HEK293 (cell line): Measurements from ENCODE around the gene PDZD8.

Source experiments
- ELK4 ChIP-seq: IDR thresholded peaks from 2 replicates; pipeline ENCODE4 v1.6.1; 2011; ENCODE audit warnings: mild to moderate bottlenecking, low read depth, low read length, borderline replicate concordance
- GLIS1 ChIP-seq: fragments of 450-650 bp; formaldehyde crosslinking; IDR thresholded peaks from 2 replicates; pipeline ENCODE4 v1.5.1; 2016; ENCODE audit warnings: missing biosample characterization, missing genetic modification characterization
- KLF16 ChIP-seq: fragments of 450-650 bp; formaldehyde crosslinking; IDR thresholded peaks from 2 replicates; pipeline ENCODE4 v1.5.1; 2017; ENCODE audit warnings: missing biosample characterization, missing genetic modification characterization
- KLF9 ChIP-seq: fragments of 450-650 bp; formaldehyde crosslinking; IDR thresholded peaks from 2 replicates; pipeline ENCODE4 v1.5.1; 2016; ENCODE audit warnings: missing biosample characterization, missing genetic modification characterization, low read depth
- REPIN1 ChIP-seq: fragments of 450-650 bp; formaldehyde crosslinking; IDR thresholded peaks from 2 replicates; pipeline ENCODE4 v1.5.1; 2017; ENCODE audit warnings: missing biosample characterization, missing genetic modification characterization, low read depth
- YY1 ChIP-seq: fragments of 450-650 bp; formaldehyde crosslinking; IDR thresholded peaks from 2 replicates; pipeline ENCODE4 v1.5.1; 2018; ENCODE audit warnings: missing biosample characterization, missing genetic modification characterization
- ZBTB26 ChIP-seq: fragments of 450-650 bp; formaldehyde crosslinking; optimal IDR thresholded peaks from 2 replicates; pipeline ENCODE3; 2016; ENCODE audit warnings: missing biosample characterization, mild to moderate bottlenecking, missing genetic modification characterization
- ZFP37 ChIP-seq: fragments of 450-650 bp; formaldehyde crosslinking; IDR thresholded peaks from 2 replicates; pipeline ENCODE4 v1.5.1; 2016; ENCODE audit warnings: missing biosample characterization, missing genetic modification characterization
- ZNF132 ChIP-seq: fragments of 450-650 bp; formaldehyde crosslinking; IDR thresholded peaks from 2 replicates; pipeline ENCODE4 v1.5.1; 2017; ENCODE audit warnings: missing biosample characterization, missing genetic modification characterization, borderline replicate concordance
- ZNF146 ChIP-seq: fragments of 450-650 bp; formaldehyde crosslinking; IDR thresholded peaks from 2 replicates; pipeline ENCODE4 v1.5.1; 2016; ENCODE audit warnings: missing biosample characterization, missing genetic modification characterization
- ZNF211 ChIP-seq: fragments of 450-650 bp; formaldehyde crosslinking; IDR thresholded peaks from 2 replicates; pipeline ENCODE4 v1.5.1; 2016; ENCODE audit warnings: low read depth, missing biosample characterization, missing genetic modification characterization
- ZNF248 ChIP-seq: fragments of 450-650 bp; formaldehyde crosslinking; IDR thresholded peaks from 2 replicates; pipeline ENCODE4 v1.5.1; 2017; ENCODE audit warnings: missing biosample characterization, missing genetic modification characterization
- ZNF274 ChIP-seq, 2 experiments: fragments of 200-500 bp in 1 of 2; fragments of 450-650 bp in 1 of 2; sonication (Bioruptor generic) in 1 of 2; formaldehyde crosslinking in 1 of 2; IDR thresholded peaks; 2 replicates each; pipeline versions ENCODE4 v1.5.1 to v1.6.1; 2014 to 2016; ENCODE audit warnings: borderline replicate concordance in 1 of 2, inconsistent platforms in 1 of 2, low read length in 1 of 2, missing biosample characterization in 1 of 2, missing genetic modification characterization in 1 of 2
- ZNF324 ChIP-seq: fragments of 450-650 bp; formaldehyde crosslinking; IDR thresholded peaks from 2 replicates; pipeline ENCODE4 v1.5.1; 2016; ENCODE audit warnings: missing biosample characterization, missing genetic modification characterization
- ZNF335 ChIP-seq: fragments of 450-650 bp; formaldehyde crosslinking; conservative IDR thresholded peaks from 2 replicates; pipeline ENCODE4 v1.5.1; 2016; ENCODE audit warnings: missing biosample characterization, missing genetic modification characterization
- ZNF416 ChIP-seq: fragments of 450-650 bp; formaldehyde crosslinking; IDR thresholded peaks from 2 replicates; pipeline ENCODE4 v1.5.1; 2016; ENCODE audit warnings: missing biosample characterization, missing genetic modification characterization
- ZNF48 ChIP-seq: fragments of 450-650 bp; formaldehyde crosslinking; IDR thresholded peaks from 2 replicates; pipeline ENCODE4 v1.5.1; 2016; ENCODE audit warnings: missing biosample characterization, missing genetic modification characterization
- ZNF518A ChIP-seq: fragments of 450-650 bp; formaldehyde crosslinking; conservative IDR thresholded peaks from 2 replicates; pipeline ENCODE4 v1.5.1; 2016; ENCODE audit warnings: low read depth, missing biosample characterization, missing genetic modification characterization
- ZNF529 ChIP-seq: fragments of 450-650 bp; formaldehyde crosslinking; IDR thresholded peaks from 2 replicates; pipeline ENCODE4 v1.5.1; 2017; ENCODE audit warnings: missing genetic modification characterization, missing biosample characterization; ENCODE audit not compliant: insufficient replicate concordance
- ZNF560 ChIP-seq: fragments of 450-650 bp; formaldehyde crosslinking; IDR thresholded peaks from 2 replicates; pipeline ENCODE4 v1.5.1; 2017; ENCODE audit warnings: missing biosample characterization, missing genetic modification characterization, borderline replicate concordance
- ZNF561 ChIP-seq: fragments of 450-650 bp; IDR thresholded peaks from 2 replicates; pipeline ENCODE4 v1.5.1; 2018; ENCODE audit warnings: missing biosample characterization, missing genetic modification characterization, borderline replicate concordance
- ZNF645 ChIP-seq: fragments of 450-650 bp; formaldehyde crosslinking; IDR thresholded peaks from 2 replicates; pipeline ENCODE4; 2016; ENCODE audit warnings: missing biosample characterization, missing genetic modification characterization
- ZNF658 ChIP-seq: fragments of 450-650 bp; formaldehyde crosslinking; IDR thresholded peaks from 2 replicates; pipeline ENCODE4; 2016; ENCODE audit warnings: missing biosample characterization, missing genetic modification characterization
- ZNF76 ChIP-seq: fragments of 450-650 bp; formaldehyde crosslinking; IDR thresholded peaks from 2 replicates; pipeline ENCODE4; 2016; ENCODE audit warnings: low read depth, missing biosample characterization, missing genetic modification characterization, borderline replicate concordance
- ZSCAN30 ChIP-seq: fragments of 450-650 bp; IDR thresholded peaks from 2 replicates; pipeline ENCODE4 v1.5.1; 2018; ENCODE audit warnings: missing biosample characterization, mild to moderate bottlenecking, missing genetic modification characterization, moderate library complexity
- ZSCAN4 ChIP-seq: fragments of 450-650 bp; formaldehyde crosslinking; IDR thresholded peaks from 2 replicates; pipeline ENCODE4 v1.5.1; 2017; ENCODE audit warnings: missing biosample characterization, missing genetic modification characterization
- TF ChIP-seq, protein P1 (sequence below): fragments of 450-650 bp; formaldehyde crosslinking; IDR thresholded peaks from 2 replicates; pipeline ENCODE4 v1.5.1; 2017; ENCODE audit warnings: missing biosample characterization, missing genetic modification characterization

PDZD8 gene

GRCh38 chr10:117375360-117376178, at the start of gene PDZD8 (continued):
- TF ChIP-seq ZNF658 (tag by site-specific recombination) (no peak), ZNF324 (peak; percentile 86), ELK4 (no peak), KLF9 (tag by site-specific recombination) (no peak), ZFP37 (tag by site-specific recombination) (peak; percentile 92), ZNF416 (tag by site-specific recombination) (no peak), ZNF560 (tag by site-specific recombination) (no peak), ZNF645 (tag by site-specific recombination) (no peak), YY1 (tag by site-specific recombination) (peak; percentile 84), ZNF146 (0 out of 2 replicates have a peak, but pooled peaks have one; percentile 26), ZNF529 (tag by site-specific recombination) (no peak), ZNF248 (tag by site-specific recombination) (no peak), ZNF211 (tag by site-specific recombination) (no peak), ZNF48 (tag by site-specific recombination) (no peak), ZNF561 (tag by site-specific recombination) (no peak; the same call in 1 of the 2 replicates), GLIS1 (tag by site-specific recombination) (peak; percentile 74), ZNF335 (tag by site-specific recombination) (peak; percentile 99), ZSCAN30 (tag by site-specific recombination) (peak; percentile 47; the same call in 1 of the 2 replicates), ZNF518A (tag by site-specific recombination) (no peak), REPIN1 (tag by site-specific recombination) (no peak), ZSCAN4 (no peak), ZNF274 (IDR thresholded peaks at IDR 0.05; ENCODE audit: low read length) (no peak), ZNF274 (tag by site-specific recombination; IDR thresholded peaks at IDR 0.05; ENCODE audit: borderline replicate concordance) (no peak), KLF16 (peak; percentile 79), ZNF76 (tag by site-specific recombination) (peak; percentile 87), ZBTB26 (tag by site-specific recombination) (peak; percentile 100), ZNF132 (tag by site-specific recombination) (no peak)
- TF ChIP-seq, protein P1, sequence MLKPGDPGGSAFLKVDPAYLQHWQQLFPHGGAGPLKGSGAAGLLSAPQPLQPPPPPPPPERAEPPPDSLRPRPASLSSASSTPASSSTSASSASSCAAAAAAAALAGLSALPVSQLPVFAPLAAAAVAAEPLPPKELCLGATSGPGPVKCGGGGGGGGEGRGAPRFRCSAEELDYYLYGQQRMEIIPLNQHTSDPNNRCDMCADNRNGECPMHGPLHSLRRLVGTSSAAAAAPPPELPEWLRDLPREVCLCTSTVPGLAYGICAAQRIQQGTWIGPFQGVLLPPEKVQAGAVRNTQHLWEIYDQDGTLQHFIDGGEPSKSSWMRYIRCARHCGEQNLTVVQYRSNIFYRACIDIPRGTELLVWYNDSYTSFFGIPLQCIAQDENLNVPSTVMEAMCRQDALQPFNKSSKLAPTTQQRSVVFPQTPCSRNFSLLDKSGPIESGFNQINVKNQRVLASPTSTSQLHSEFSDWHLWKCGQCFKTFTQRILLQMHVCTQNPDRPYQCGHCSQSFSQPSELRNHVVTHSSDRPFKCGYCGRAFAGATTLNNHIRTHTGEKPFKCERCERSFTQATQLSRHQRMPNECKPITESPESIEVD (tag by site-specific recombination), result no peak
